GM21786 (cell line): ENCODE data around the gene MRPS24.
"Not testable (repeated sequence)": the region's sequence is repeated elsewhere in the genome, so short reads cannot be mapped to it uniquely, and the experiment has no call there.

Source experiments
- ATAC-seq: cut with Tn5 transposase; IDR thresholded peaks from one replicate; pipeline ENCODE4 v1.9.1; 2021; ENCODE audit not compliant: unreplicated experiment

MRPS24 gene

GRCh38 chr7:43869006-43869866, at the start of gene MRPS24:
Gene MRPS24 (minus strand): TSS chr7:43869517. CDS start chr7:43869495, 22 bp downstream.
- ATAC-seq, result peak; percentile 86

- ATAC-seq, result no peak
Measured at GRCh38 chr7:43915907-43916306, 46.6 kb upstream of the MRPS24 start.

- ATAC-seq, result no peak
Measured at GRCh38 chr7:43914795-43915194, 45.5 kb upstream of the MRPS24 start.

GRCh38 chr7:43906331-43907010, 37.2 kb upstream of the MRPS24 start, which contains the start of gene URGCP:
Gene URGCP (minus strand): TSS chr7:43906596. CDS start chr7:43906575, 21 bp downstream.
- peak; percentile 77 for ATAC-seq

- ATAC-seq, result peak; percentile 27
Measured at GRCh38 chr7:43905956-43906330, 36.6 kb upstream of the MRPS24 start.

GRCh38 chr7:43905209-43905946, 36.1 kb upstream of the MRPS24 start:
- no peak for ATAC-seq

GRCh38 chr7:43904533-43905208, 35.4 kb upstream of the MRPS24 start:
- no peak for ATAC-seq

- ATAC-seq, result no peak
Measured at GRCh38 chr7:43902542-43903054, 33.3 kb upstream of the MRPS24 start.

- not testable (repeated sequence) for ATAC-seq
Measured at GRCh38 chr7:43898571-43898970, 29.3 kb upstream of the MRPS24 start.

GRCh38 chr7:43895847-43896415, 26.6 kb upstream of the MRPS24 start:
- ATAC-seq, result no peak

GRCh38 chr7:43891069-43891955, 22.0 kb upstream of the MRPS24 start:
- no peak for ATAC-seq

- ATAC-seq, result no peak
Measured at GRCh38 chr7:43890468-43890867, 21.2 kb upstream of the MRPS24 start.

GRCh38 chr7:43888993-43889945, 20.0 kb upstream of the MRPS24 start:
- ATAC-seq, result no peak

- ATAC-seq, result no peak
Measured at GRCh38 chr7:43884617-43885016, 15.3 kb upstream of the MRPS24 start.

- no peak for ATAC-seq
Measured at GRCh38 chr7:43884209-43884608, 14.9 kb upstream of the MRPS24 start.

GRCh38 chr7:43880596-43880995, 11.3 kb upstream of the MRPS24 start:
- no peak for ATAC-seq

GRCh38 chr7:43879477-43879876, 10.2 kb upstream of the MRPS24 start:
- ATAC-seq, result no peak

GRCh38 chr7:43878867-43879266, 9.6 kb upstream of the MRPS24 start:
- no peak for ATAC-seq
